ENCODE results near the gene PTPRD. TPM values are rescaled to one million over a fixed set of nuclear protein-coding genes. Genes with fewer than 3 reads are reported as not detected.

Gene PTPRD
- total RNA-seq, 4 donors from 2014 or later: 0.78 to 11.7 (median 1.6) TPM

DNA sequence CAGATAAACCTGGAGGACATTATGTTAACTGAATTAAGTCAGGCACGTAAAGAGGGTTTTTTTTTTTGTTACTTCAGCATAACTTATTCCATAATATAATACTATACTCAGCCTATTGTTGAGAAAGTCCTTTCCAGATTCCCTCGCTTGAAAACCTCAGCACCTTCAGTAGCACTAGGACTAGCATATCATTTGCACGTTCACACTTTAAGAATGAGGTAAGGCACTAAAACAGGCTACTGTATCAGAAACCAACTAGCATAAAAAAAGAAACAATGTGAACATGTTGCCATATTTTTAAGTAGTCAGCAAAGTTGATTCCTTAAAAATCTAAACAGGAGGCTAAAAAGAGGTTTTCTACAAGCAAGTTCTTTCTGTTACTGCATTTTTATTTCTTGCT is 504.0 kb downstream of the PTPRD start:
- no peaks in the 10 kb centered on the region for H3K4me1 ChIP-seq
- DNase-seq (no peak), ATAC-seq (no peak)
- TF ChIP-seq, protein P1, sequence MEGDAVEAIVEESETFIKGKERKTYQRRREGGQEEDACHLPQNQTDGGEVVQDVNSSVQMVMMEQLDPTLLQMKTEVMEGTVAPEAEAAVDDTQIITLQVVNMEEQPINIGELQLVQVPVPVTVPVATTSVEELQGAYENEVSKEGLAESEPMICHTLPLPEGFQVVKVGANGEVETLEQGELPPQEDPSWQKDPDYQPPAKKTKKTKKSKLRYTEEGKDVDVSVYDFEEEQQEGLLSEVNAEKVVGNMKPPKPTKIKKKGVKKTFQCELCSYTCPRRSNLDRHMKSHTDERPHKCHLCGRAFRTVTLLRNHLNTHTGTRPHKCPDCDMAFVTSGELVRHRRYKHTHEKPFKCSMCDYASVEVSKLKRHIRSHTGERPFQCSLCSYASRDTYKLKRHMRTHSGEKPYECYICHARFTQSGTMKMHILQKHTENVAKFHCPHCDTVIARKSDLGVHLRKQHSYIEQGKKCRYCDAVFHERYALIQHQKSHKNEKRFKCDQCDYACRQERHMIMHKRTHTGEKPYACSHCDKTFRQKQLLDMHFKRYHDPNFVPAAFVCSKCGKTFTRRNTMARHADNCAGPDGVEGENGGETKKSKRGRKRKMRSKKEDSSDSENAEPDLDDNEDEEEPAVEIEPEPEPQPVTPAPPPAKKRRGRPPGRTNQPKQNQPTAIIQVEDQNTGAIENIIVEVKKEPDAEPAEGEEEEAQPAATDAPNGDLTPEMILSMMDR (IDR thresholded peaks at IDR 0.05 in 4 of 5, conservative IDR thresholded peaks at IDR 0.05 in 1 of 5): no peak
- no peak for TF ChIP-seq POLR2A (IDR thresholded peaks at IDR 0.05)
- no peaks in the 10 kb centered on the region for H3K27me3 ChIP-seq
- in situ Hi-C loops (cut with MboI; ENCODE audit: low sequenced_read_pairs in 4 of 4) (no loop called here), intact Hi-C loops (cut with DNase I; ENCODE audit: low total_unique reads) (no loop called here)
- no peak overlapping the region for H3K4me3 ChIP-seq
- no peaks in the 10 kb centered on the region for H3K9me3 ChIP-seq
- no peak overlapping the region for H3K27ac ChIP-seq
- H3K36me3 ChIP-seq: no peaks in the 10 kb centered on the region

DNA sequence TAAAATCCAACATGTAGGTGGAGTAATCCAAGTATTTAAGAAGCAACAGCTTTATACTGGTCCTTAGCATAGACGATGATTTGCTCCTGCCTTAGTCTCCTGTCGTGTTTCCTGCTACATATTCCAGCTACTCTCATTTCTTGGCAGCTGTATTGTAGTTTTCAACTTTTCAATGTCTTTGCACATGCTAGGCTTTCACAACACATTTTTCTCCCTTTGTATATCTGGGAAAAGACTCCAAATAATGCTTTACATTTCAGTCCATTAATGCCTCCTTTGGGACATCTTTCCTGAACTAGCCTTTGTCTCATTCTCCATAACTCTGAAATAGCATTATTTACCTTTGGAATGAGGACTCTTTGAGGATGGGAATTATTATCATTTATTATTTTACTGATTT is 508.0 kb downstream of the PTPRD start:
- intact Hi-C loops (cut with DNase I; ENCODE audit: low total_unique reads): no loop called here
- no peak for ATAC-seq
- DNase-seq: no peak
- H3K27ac ChIP-seq: no peak overlapping the region
- in situ Hi-C loops (cut with MboI; ENCODE audit: low sequenced_read_pairs in 4 of 4): no loop called here
- H3K9me3 ChIP-seq: no peaks in the 10 kb centered on the region
- no peaks in the 10 kb centered on the region for H3K36me3 ChIP-seq
- H3K4me3 ChIP-seq: no peak overlapping the region
- TF ChIP-seq, protein P1 (IDR thresholded peaks at IDR 0.05 in 4 of 5, conservative IDR thresholded peaks at IDR 0.05 in 1 of 5): no peak
- TF ChIP-seq POLR2A (IDR thresholded peaks at IDR 0.05): no peak
- no peaks in the 10 kb centered on the region for H3K4me1 ChIP-seq
- no peaks in the 10 kb centered on the region for H3K27me3 ChIP-seq

DNA sequence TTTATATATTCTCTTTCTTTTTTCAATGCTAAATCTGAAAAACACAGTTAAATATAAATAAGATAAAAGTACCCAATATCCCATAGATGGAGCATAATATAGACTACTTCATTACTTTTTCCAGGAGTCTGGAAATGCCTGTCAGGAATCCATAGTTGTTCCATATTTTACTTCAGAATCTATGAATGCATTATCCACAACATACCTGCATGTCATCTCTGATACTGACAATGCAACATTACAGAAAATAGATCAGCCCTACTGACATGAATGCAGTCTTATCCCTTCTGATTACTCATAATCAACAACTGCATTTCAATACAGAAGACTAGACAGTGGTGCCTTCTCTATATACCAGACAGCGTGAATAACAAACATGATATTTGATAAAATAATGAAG is 517.6 kb downstream of the PTPRD start:
- ATAC-seq: no peak
- no peaks in the 10 kb centered on the region for H3K36me3 ChIP-seq
- no peaks in the 10 kb centered on the region for H3K4me1 ChIP-seq
- H3K4me3 ChIP-seq: no peak overlapping the region
- no peak overlapping the region for H3K27ac ChIP-seq
- intact Hi-C loops (cut with DNase I; ENCODE audit: low total_unique reads): no loop called here
- H3K27me3 ChIP-seq: no peaks in the 10 kb centered on the region
- in situ Hi-C loops (cut with MboI; ENCODE audit: low sequenced_read_pairs in 4 of 4): no loop called here
- H3K9me3 ChIP-seq: no peaks in the 10 kb centered on the region
- no peak for TF ChIP-seq POLR2A (IDR thresholded peaks at IDR 0.05)
- TF ChIP-seq, protein P1 (IDR thresholded peaks at IDR 0.05 in 4 of 5, conservative IDR thresholded peaks at IDR 0.05 in 1 of 5): no peak
- DNase-seq: no peak

DNA sequence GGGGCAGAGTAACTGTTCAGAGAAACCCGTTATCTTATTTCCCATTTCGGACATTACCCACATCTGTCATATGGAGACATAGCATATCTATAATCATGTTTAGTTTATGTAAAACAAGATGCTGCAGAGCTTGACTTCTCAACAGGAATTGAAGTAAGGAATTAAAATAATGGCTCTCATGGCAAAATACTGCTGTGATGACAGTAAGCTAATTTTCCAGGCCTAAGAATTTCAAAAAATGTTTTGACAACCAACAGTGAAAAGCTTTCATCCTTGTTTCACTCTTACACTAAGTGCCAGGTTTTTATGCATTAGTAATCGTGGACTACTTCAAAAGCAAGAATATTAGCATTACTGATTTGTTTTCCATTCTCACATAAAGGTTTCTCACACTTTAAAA is 518.2 kb downstream of the PTPRD start:
- in situ Hi-C loops (cut with MboI; ENCODE audit: low sequenced_read_pairs in 4 of 4) (no loop called here), intact Hi-C loops (cut with DNase I; ENCODE audit: low total_unique reads) (no loop called here)
- no peak for TF ChIP-seq POLR2A (IDR thresholded peaks at IDR 0.05)
- TF ChIP-seq, protein P1 (IDR thresholded peaks at IDR 0.05 in 4 of 5, conservative IDR thresholded peaks at IDR 0.05 in 1 of 5): no peak
- Histone ChIP-seq H3K27ac (no peak overlapping the region), H3K9me3 (no peaks in the 10 kb centered on the region), H3K36me3 (no peaks in the 10 kb centered on the region), H3K4me1 (no peaks in the 10 kb centered on the region), H3K4me3 (no peak overlapping the region), H3K27me3 (no peaks in the 10 kb centered on the region)
- no peak for ATAC-seq
- no peak for DNase-seq

DNA sequence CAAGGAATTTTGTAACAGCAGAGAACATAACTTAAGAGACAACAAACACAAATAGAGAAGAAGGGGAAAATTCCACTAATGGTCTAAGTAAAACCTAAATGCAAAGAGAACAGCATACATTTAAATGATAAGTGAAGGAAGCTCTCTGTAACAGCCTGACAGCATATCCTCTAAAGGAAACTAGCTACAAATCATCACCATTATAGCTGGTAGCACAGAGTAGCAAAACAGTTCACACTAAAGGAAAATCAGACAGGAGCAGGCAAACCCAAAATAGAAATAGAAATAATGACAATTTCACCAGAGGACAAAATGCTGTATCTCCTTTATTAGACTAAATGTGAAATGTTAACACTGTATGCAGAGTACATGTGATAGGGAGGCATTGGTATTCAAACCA is 532.8 kb downstream of the PTPRD start:
- no peak for DNase-seq
- H3K27ac ChIP-seq: no peak overlapping the region
- H3K4me3 ChIP-seq: no peak overlapping the region
- no peaks in the 10 kb centered on the region for H3K36me3 ChIP-seq
- TF ChIP-seq, protein P1 (IDR thresholded peaks at IDR 0.05 in 4 of 5, conservative IDR thresholded peaks at IDR 0.05 in 1 of 5): no peak
- no peak for TF ChIP-seq POLR2A (IDR thresholded peaks at IDR 0.05)
- no peaks in the 10 kb centered on the region for H3K4me1 ChIP-seq
- peaks cover 0 to 2% (median 0%) of the 10 kb centered on the region in 3 donors for H3K27me3 ChIP-seq
- no peak for ATAC-seq
- intact Hi-C loops (cut with DNase I; ENCODE audit: low total_unique reads): no loop called here
- no peaks in the 10 kb centered on the region for H3K9me3 ChIP-seq
- in situ Hi-C loops (cut with MboI; ENCODE audit: low sequenced_read_pairs in 4 of 4): no loop called here
